ENCODE data around the gene GSTT4. TPM values are rescaled to one million over a fixed set of nuclear protein-coding genes. Genes with fewer than 3 reads are reported as not detected.
"Not testable (repeated sequence)": the region's sequence is repeated elsewhere in the genome, so short reads cannot be mapped to it uniquely, and the experiment has no call there.

Gene GSTT4
- total and polyA plus RNA-seq, 9 donors, result 0.12 TPM; not detected in 8

DNA sequence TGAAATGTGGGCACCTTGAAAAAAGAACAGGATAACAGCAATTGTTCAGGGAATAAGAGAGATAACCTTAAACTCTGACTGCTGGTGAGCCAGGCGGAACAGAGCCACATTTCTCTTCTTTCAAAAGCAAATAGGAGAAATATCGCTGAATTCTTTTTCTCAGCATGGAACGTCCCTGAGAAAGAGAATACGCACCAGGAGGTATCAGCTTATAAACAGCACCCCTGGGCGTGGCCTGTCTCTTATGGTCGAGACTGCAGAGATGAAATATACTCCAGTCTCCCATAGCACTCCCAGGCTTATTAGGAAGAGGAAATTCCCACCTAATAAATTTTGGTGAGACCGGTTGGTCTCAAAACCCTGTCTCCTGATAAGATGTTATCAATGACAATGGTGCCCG, 49.4 kb downstream of the GSTT4 start:
- DNase-seq; H3K36me3 ChIP-seq (ENCODE audit: control insufficient read depth, insufficient read depth, low read length); H3K27me3 ChIP-seq (ENCODE audit: control insufficient read depth, insufficient read depth, low read length); H3K4me1 ChIP-seq (ENCODE audit: control insufficient read depth, insufficient read depth, low read length); H3K4me3 ChIP-seq (ENCODE audit: low read length); H3K9me3 ChIP-seq (replicated peaks; ENCODE audit: control insufficient read depth, low read depth, low read length); H3K27ac ChIP-seq (ENCODE audit: low read length): not testable (repeated sequence)
- WGBS (ENCODE audit: insufficient coverage), result no CpG with 5 or more reads among the region's 8 CpGs

DNA sequence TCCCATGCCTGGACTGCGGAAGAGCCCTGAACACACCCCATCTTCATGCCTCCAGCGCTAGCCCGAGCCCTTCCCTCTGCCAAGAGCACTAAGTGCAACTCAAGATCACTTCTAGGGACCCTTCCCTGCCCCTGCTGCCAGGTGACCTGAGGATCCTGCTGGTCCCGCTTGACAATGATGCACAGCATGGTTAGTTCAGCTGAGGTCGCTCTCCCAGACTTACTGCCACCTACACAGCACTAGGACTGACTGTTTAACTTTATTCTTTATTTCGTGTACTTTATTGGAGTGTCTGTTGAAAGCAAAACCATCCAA, 50.3 kb downstream of the GSTT4 start:
- H3K9me3 ChIP-seq (replicated peaks; ENCODE audit: control insufficient read depth, low read depth, low read length); DNase-seq; H3K36me3 ChIP-seq (ENCODE audit: control insufficient read depth, insufficient read depth, low read length); H3K27ac ChIP-seq (ENCODE audit: low read length); H3K4me3 ChIP-seq (ENCODE audit: low read length); H3K4me1 ChIP-seq (ENCODE audit: control insufficient read depth, insufficient read depth, low read length); H3K27me3 ChIP-seq (ENCODE audit: control insufficient read depth, insufficient read depth, low read length): not testable (repeated sequence)
- WGBS (ENCODE audit: insufficient coverage), result 86% methylated on average over 1 of the region's 6 CpGs

DNA sequence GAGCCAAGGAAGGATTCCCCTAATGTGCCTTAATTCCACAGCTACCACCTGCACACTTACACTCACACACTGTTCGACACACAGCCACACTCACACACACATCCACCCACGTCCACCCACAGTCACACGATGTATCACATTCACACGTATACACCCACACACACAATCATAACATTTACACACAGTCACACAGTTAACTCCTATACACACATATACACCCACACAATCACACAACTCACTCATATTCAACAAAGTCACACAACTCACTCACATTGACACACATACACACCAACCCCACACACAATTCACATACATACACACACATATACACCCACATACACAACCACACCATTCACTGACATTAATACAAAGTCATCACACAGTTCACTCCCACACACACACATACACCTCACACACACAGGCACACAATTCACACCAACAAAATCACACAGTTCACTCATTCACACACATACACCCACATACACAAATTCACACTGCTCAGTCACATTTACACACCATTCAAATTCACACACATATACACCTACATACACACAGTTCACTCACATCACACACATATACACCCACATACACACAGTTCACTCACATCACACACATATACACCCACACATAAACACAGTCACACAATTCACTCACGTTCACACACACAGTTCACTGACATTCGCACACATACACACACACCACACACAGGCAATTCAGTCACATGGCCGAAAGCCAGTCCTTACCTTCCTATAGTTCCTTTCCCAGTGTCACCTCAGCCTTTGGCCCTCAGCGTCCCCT, 50.9 kb downstream of the GSTT4 start:
- H3K27me3 ChIP-seq (ENCODE audit: control insufficient read depth, insufficient read depth, low read length); H3K4me1 ChIP-seq (ENCODE audit: control insufficient read depth, insufficient read depth, low read length); H3K4me3 ChIP-seq (ENCODE audit: low read length); H3K36me3 ChIP-seq (ENCODE audit: control insufficient read depth, insufficient read depth, low read length); H3K9me3 ChIP-seq (replicated peaks; ENCODE audit: control insufficient read depth, low read depth, low read length); DNase-seq; H3K27ac ChIP-seq (ENCODE audit: low read length): not testable (repeated sequence)
- WGBS (ENCODE audit: insufficient coverage), result 76% methylated on average over 8 of the region's 8 CpGs

- not testable (repeated sequence) for H3K4me3 ChIP-seq (ENCODE audit: low read length); H3K27me3 ChIP-seq (ENCODE audit: control insufficient read depth, insufficient read depth, low read length); H3K4me1 ChIP-seq (ENCODE audit: control insufficient read depth, insufficient read depth, low read length); H3K9me3 ChIP-seq (replicated peaks; ENCODE audit: control insufficient read depth, low read depth, low read length); DNase-seq; H3K36me3 ChIP-seq (ENCODE audit: control insufficient read depth, insufficient read depth, low read length); H3K27ac ChIP-seq (ENCODE audit: low read length)
- 90% methylated on average over 1 of the region's 4 CpGs for WGBS (ENCODE audit: insufficient coverage)
Measured at GRCh38 chr22:23953485-23953884, 51.8 kb downstream of the GSTT4 start.

- H3K4me1 ChIP-seq (ENCODE audit: control insufficient read depth, insufficient read depth, low read length); DNase-seq; H3K27me3 ChIP-seq (ENCODE audit: control insufficient read depth, insufficient read depth, low read length); H3K4me3 ChIP-seq (ENCODE audit: low read length); H3K27ac ChIP-seq (ENCODE audit: low read length); H3K9me3 ChIP-seq (replicated peaks; ENCODE audit: control insufficient read depth, low read depth, low read length); H3K36me3 ChIP-seq (ENCODE audit: control insufficient read depth, insufficient read depth, low read length): not testable (repeated sequence)
- WGBS (ENCODE audit: insufficient coverage), result 67% methylated on average over 11 of the region's 11 CpGs
Measured at GRCh38 chr22:23952794-23953405, 52.4 kb downstream of the GSTT4 start.

DNA sequence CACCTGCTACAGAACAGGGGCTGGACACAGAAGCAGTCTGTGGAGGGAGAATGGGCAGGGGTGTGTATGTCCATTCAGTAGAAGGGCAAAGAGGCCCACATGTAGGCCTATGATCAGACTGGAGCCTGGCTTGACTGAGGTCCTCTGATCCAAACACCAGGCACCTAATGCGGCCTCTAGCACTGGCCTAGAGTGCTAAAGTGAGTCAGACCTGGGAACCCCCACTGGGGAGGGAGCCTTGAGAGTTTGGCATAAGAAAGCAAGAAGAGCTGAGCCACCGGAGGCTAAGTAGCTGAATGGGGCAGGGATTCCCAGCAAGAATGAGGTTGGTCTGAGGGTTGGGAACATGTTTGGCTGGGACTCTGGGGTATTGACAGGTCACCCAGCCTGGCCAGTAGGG, 53.9 kb downstream of the GSTT4 start:
- not testable (repeated sequence) for H3K27ac ChIP-seq (ENCODE audit: low read length); DNase-seq; H3K9me3 ChIP-seq (replicated peaks; ENCODE audit: control insufficient read depth, low read depth, low read length); H3K4me3 ChIP-seq (ENCODE audit: low read length); H3K36me3 ChIP-seq (ENCODE audit: control insufficient read depth, insufficient read depth, low read length); H3K4me1 ChIP-seq (ENCODE audit: control insufficient read depth, insufficient read depth, low read length); H3K27me3 ChIP-seq (ENCODE audit: control insufficient read depth, insufficient read depth, low read length)
- WGBS (ENCODE audit: insufficient coverage), result no CpG with 5 or more reads among the region's 2 CpGs

DNA sequence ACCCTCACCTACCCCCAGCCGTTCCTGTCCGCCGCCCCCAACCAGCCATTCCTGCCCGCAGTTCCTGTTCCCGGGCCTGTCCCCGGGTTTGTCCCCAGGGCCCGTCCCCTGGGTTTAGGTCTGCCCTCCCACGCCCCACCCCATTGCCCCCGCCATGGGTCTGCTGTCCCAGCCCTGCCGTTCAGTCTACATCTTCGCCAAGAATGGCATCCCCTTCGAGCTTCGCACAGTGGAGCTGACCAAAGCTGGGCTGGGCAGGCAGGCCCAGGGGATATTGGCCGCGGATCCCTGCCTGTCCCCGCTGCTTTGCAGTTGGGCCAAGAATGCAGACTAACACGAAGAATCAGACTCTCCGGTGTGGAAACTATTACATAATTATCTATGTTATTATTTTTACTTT, 55.5 kb downstream of the GSTT4 start:
- H3K27ac ChIP-seq (ENCODE audit: low read length); H3K27me3 ChIP-seq (ENCODE audit: control insufficient read depth, insufficient read depth, low read length); H3K36me3 ChIP-seq (ENCODE audit: control insufficient read depth, insufficient read depth, low read length); DNase-seq; H3K9me3 ChIP-seq (replicated peaks; ENCODE audit: control insufficient read depth, low read depth, low read length); H3K4me3 ChIP-seq (ENCODE audit: low read length); H3K4me1 ChIP-seq (ENCODE audit: control insufficient read depth, insufficient read depth, low read length): not testable (repeated sequence)
- 90% methylated on average over 2 of the region's 18 CpGs for whole genome bisulfite sequencing (ENCODE audit: insufficient coverage)

Other genes with a start within 250 kb of the GSTT4 start
- 0.66 TPM for gene C22orf15, start 242.5 kb downstream of the GSTT4 start, total RNA-seq
- under 1 TPM; 0.14 to 0.65 (median 0.43) TPM for gene C22orf15, start 242.5 kb downstream of the GSTT4 start, polyA plus RNA-seq (ENCODE audit: insufficient read depth in 1 of 8, insufficient read length in 8 of 8, low replicate concordance in 1 of 8)
- 47.8 TPM for gene CHCHD10, start 237.5 kb downstream of the GSTT4 start, total RNA-seq
- 10 to 100 TPM; 36.7 to 78.7 (median 50.0) TPM for gene CHCHD10, start 237.5 kb downstream of the GSTT4 start, polyA plus RNA-seq (ENCODE audit: insufficient read depth in 1 of 8, insufficient read length in 8 of 8, low replicate concordance in 1 of 8)
- gene MMP11, start 232.6 kb downstream of the GSTT4 start, total RNA-seq, result 8.9 TPM
- 10 to 100 TPM in 5 of 8 donors, 1 to 10 TPM in 3; 5.6 to 16.8 (median 12.1) TPM for gene MMP11, start 232.6 kb downstream of the GSTT4 start, polyA plus RNA-seq (ENCODE audit: insufficient read depth in 1 of 8, insufficient read length in 8 of 8, low replicate concordance in 1 of 8)
- gene SMARCB1, start 218.5 kb downstream of the GSTT4 start, total RNA-seq, result 43.0 TPM
- 100 to 1,000 TPM in 2 of 8 donors, 10 to 100 TPM in 6; 62.4 to 114 (median 84.7) TPM for gene SMARCB1, start 218.5 kb downstream of the GSTT4 start, polyA plus RNA-seq (ENCODE audit: insufficient read depth in 1 of 8, insufficient read length in 8 of 8, low replicate concordance in 1 of 8)
- gene DERL3, start 166.4 kb downstream of the GSTT4 start, total RNA-seq, result 0.62 TPM
- 1 to 10 TPM in 6 of 8 donors, under 1 TPM in 2; 0.76 to 1.8 (median 1.5) TPM for gene DERL3, start 166.4 kb downstream of the GSTT4 start, polyA plus RNA-seq (ENCODE audit: insufficient read depth in 1 of 8, insufficient read length in 8 of 8, low replicate concordance in 1 of 8)
- 6.2 TPM for gene SLC2A11, start 147.6 kb downstream of the GSTT4 start, total RNA-seq
- 1 to 10 TPM; 2.8 to 8.4 (median 6.1) TPM for gene SLC2A11, start 147.6 kb downstream of the GSTT4 start, polyA plus RNA-seq (ENCODE audit: insufficient read depth in 1 of 8, insufficient read length in 8 of 8, low replicate concordance in 1 of 8)
- 179 TPM for gene MIF, start 111.1 kb downstream of the GSTT4 start, total RNA-seq
- 100 to 1,000 TPM; 123 to 209 (median 180) TPM for gene MIF, start 111.1 kb downstream of the GSTT4 start, polyA plus RNA-seq (ENCODE audit: insufficient read depth in 1 of 8, insufficient read length in 8 of 8, low replicate concordance in 1 of 8)
- 4.5 TPM for gene GSTT2B, start 44.3 kb downstream of the GSTT4 start, total RNA-seq
- gene GSTT2B, start 44.3 kb downstream of the GSTT4 start, polyA plus RNA-seq (ENCODE audit: insufficient read depth in 1 of 8, insufficient read length in 8 of 8, low replicate concordance in 1 of 8), result 10 to 100 TPM in 2 of 8 donors, 1 to 10 TPM in 6; 1.4 to 44.5 (median 6.5) TPM
- 0.80 TPM for gene DDTL, start 38.6 kb downstream of the GSTT4 start, total RNA-seq
- gene DDTL, start 38.6 kb downstream of the GSTT4 start, polyA plus RNA-seq (ENCODE audit: insufficient read depth in 1 of 8, insufficient read length in 8 of 8, low replicate concordance in 1 of 8), result 1 to 10 TPM; 2.9 to 6.5 (median 4.1) TPM
- gene DDT, start 31.0 kb downstream of the GSTT4 start, total RNA-seq, result 70.3 TPM
- 10 to 100 TPM; 39.8 to 78.8 (median 58.3) TPM for gene DDT, start 31.0 kb downstream of the GSTT4 start, polyA plus RNA-seq (ENCODE audit: insufficient read depth in 1 of 8, insufficient read length in 8 of 8, low replicate concordance in 1 of 8)
- 0.18 TPM for gene GSTT2, start 25.3 kb downstream of the GSTT4 start, total RNA-seq
- gene GSTT2, start 25.3 kb downstream of the GSTT4 start, polyA plus RNA-seq (ENCODE audit: insufficient read depth in 1 of 8, insufficient read length in 8 of 8, low replicate concordance in 1 of 8), result 1 to 10 TPM in 4 of 8 donors, under 1 TPM in 3, not detected in 1; 0.28 to 2.0 (median 1.0) TPM
- gene CABIN1, start 5.9 kb upstream of the GSTT4 start, total RNA-seq, result 24.4 TPM
- gene CABIN1, start 5.9 kb upstream of the GSTT4 start, polyA plus RNA-seq (ENCODE audit: insufficient read depth in 1 of 8, insufficient read length in 8 of 8, low replicate concordance in 1 of 8), result 10 to 100 TPM; 25.9 to 38.2 (median 30.1) TPM
- gene SUSD2, start 176.0 kb upstream of the GSTT4 start, total RNA-seq, result 0.40 TPM
- 1 to 10 TPM in 5 of 8 donors, under 1 TPM in 3; 0.41 to 2.6 (median 1.1) TPM for gene SUSD2, start 176.0 kb upstream of the GSTT4 start, polyA plus RNA-seq (ENCODE audit: insufficient read depth in 1 of 8, insufficient read length in 8 of 8, low replicate concordance in 1 of 8)
- gene GGT5, start 239.6 kb upstream of the GSTT4 start, total RNA-seq, result 3.4 TPM
- gene GGT5, start 239.6 kb upstream of the GSTT4 start, polyA plus RNA-seq (ENCODE audit: insufficient read depth in 1 of 8, insufficient read length in 8 of 8, low replicate concordance in 1 of 8), result 10 to 100 TPM; 10.1 to 14.9 (median 13.0) TPM

Data from muscle of leg (tissue), 11 donors.